Stimulated activated CD8-positive, alpha-beta memory T cell treated with anti-CD3 and anti-CD28 coated beads, Interleukin-4, amount 100 ng/mL, for 1 hour (primary cell): ENCODE measurements around the gene ALDH4A1.

Source experiments
- DNase-seq, 2 donors: peaks; one replicate each; pipeline ENCODE4 v3.0.0-alpha.2; 2020; ENCODE audit warnings: low read depth in 2 of 2, low spot score in 1 of 2

ALDH4A1 gene

GRCh38 chr1:18939398-18940302 lies 37.3 kb upstream of the ALDH4A1 start:
- DNase-seq, result no peak

- DNase-seq, result no peak
These were observed 36.3 kb upstream of the ALDH4A1 start for GRCh38 chr1:18938707-18939070.

DNA sequence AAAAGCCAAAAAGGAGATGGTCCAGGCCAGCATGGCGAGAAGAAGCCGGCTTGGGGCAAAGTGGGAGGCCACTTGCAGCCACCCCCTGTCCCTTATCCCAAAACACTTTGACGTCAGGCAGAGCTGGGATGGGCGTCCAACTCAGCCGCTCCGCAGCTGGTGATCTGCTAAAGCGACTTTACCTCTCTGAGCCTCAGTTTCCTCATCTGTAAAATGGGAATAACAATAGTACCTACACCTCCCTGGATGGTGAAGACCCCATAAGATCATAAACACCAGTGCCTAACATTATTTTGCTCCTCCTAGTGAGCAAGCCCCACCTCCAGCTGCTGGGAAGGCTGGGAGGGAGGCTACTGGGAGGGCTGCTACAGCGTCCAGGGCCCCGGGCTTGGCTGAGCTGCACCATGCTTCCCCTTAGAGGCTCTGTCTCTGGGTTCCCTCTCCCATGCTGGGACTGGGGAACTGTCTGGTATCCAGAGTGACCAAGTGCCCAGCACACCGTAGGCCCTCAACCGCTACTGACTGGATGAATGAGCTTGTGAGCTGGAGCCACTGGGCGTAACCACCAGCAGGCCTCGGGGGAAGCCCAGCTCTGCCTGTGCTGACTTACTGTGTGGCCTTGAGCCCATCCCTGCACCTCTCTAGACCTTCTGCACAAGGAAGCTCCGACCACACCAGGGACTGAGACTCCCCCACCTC lies 35.8 kb upstream of the ALDH4A1 start:
- DNase-seq, result no peak

DNA sequence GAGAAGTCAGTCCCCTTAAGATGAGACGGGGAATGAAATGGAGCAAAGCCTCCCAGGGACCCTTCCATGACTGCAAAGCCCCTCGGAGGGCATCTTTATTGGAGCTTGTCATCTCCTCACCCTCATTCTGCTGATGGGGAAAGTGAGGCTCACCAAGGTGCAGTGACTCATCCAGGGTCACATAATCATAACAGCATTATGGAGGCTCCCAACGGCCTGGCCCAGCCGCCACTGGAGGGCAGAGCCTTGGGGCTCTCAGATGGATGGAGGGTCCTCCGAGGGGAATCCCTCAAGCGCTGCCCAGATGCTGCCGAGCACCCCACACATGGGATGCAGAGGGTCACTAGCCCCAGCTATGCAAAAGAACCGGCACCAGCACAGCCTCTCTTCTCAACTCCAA lies 35.2 kb upstream of the ALDH4A1 start:
- no peak for DNase-seq

GRCh38 chr1:18936814-18937481 lies 34.6 kb upstream of the ALDH4A1 start:
- DNase-seq, result no peak

GRCh38 chr1:18936471-18936813 lies 34.1 kb upstream of the ALDH4A1 start:
- DNase-seq, result no peak

DNA sequence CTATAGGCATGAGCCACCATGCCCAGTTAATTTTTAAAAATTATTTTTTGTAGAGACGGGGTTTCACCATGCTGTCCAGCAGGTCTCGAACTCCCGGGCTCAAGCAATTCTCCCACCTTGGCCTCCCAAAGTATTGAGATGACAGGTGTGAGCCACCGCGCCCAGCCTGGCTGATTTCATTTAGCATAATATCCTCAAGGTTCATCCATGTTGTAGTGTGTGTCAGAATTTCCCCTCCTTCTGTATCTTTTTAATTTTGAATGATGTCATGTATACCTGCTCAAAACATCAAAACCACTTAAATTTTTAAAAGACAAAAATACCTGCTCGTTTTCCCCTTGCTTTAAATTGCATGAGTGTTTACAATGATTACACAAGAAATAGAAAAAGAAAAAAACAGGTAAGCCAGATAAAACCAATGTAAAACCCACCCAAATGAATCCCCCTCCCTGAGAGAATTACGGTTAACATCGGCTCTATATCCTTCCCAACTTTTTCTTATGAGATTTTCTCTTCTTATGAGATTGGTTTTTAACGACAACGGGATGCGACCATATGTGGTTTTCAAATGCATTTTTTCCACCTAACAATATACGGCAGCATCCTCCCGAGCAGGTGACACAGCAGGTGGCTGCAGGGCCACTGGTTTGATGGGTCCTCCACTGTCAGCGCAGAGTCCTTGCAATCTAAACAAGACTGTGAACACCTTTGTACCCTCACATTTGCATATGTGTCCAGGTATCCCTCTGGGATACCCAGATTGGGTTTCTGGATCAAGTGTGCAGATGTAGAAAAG lies 32.0 kb upstream of the ALDH4A1 start:
- no peak for DNase-seq

DNA sequence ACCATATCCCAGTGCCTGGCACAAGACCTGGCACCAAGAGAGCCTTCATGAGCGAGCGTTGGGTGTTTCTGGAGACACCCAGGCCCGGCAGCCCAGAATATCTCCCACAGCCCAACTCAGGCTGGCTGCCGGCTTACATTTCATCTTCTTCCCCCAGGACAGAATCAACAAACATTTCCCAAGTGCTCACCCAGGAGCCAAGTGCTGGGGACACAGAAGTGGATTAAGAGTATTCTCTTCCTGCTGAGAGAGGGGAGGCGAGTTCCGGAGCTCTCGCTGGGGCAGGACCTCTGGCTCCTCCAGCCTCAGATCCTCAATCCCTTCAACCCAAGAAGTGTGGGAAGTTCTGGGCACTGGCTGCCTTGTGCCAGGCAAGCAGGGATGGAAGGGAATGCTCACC lies 30.5 kb upstream of the ALDH4A1 start:
- no peak for DNase-seq

DNA sequence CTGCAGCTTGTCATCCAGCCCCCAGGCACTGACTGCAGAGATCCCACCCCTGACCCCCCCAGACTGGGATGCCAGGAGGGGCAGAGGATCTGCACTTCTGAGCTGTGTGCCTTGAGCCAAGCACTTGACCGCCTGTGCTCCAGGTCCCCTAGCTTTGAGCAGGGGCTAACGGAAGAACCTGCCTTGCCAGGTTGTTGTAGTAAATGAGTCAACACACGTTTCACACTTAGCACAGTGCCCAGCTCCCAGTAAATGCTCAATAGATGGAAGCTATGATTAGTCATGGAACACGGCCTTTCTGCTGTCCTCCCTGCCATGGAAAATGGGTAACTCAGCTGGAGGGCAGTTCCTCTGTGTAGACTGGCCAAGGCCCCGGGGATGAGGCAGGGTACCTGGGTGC lies 30.0 kb upstream of the ALDH4A1 start:
- no peak for DNase-seq

DNA sequence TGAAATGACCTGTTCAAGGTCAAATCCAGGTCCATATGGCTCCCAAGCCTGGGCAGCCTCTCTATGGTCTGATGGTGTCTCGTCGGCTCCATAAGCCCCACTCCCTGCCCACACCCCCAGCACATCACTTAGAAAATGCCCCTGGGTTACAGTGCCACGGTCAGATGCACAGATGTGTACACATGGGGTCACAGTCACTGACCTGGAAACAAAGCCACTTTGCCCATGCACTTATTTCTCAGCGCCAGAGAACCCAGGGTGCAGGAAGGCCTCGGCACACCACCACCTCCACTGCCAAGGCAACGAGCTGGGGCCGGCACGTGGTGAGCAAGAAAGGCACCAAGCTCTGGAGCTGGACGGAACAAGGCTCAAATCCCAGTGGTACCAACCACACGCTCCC lies 29.4 kb upstream of the ALDH4A1 start:
- DNase-seq, result no peak

DNA sequence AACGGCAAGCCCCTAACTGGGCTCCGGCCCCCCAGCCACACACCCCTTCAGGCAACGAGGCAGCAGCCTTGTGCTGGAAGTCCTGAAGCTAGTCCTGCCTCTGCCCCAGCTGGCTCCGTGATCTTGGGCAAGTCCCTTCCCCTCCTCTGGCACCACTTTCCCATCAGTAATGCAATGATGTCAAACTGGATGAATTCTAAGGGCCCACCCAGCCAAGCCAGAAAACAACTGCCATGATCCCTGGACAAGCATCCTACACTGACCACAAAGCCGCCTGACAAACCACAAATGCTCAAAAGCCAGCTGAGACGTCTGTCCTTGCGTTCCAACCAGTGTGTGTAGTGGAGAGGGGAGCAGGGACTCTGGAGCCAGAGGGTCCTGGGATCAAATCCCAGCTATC lies 27.3 kb upstream of the ALDH4A1 start:
- no peak for DNase-seq

- no peak for DNase-seq
These were observed 26.6 kb upstream of the ALDH4A1 start for GRCh38 chr1:18928985-18929384.

- DNase-seq, result no peak
These were observed 26.1 kb upstream of the ALDH4A1 start for GRCh38 chr1:18928406-18928805.

DNA sequence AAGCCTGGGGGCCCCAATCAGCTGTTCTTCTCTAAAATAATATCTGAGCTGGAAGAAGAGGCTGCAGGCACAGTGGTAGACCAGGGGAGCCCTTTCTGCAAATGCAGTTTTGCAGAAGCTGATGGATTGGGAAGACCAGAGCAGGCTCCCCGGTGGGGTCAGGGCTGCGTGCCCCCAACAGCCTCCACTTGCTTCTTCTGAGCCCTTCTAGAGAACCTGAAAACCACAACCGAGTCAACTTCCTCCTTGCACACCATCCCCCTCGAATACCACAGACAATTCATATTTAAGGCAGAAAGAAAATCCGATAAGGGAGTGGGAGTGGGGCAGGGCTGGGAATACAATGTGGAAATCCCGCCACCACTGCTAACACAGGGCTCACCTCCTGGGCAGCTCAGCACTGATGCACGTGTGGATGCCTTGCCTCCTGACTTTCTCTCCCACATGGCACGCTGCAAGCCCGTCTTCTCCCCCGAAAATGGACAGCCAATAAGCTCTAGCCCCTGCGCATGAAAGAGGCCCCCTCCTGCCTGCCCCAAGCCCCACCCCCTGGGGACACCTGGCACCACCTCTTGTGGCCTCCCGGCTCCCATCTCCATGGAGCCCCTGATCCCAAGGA lies 25.4 kb upstream of the ALDH4A1 start:
- no peak for DNase-seq

DNA sequence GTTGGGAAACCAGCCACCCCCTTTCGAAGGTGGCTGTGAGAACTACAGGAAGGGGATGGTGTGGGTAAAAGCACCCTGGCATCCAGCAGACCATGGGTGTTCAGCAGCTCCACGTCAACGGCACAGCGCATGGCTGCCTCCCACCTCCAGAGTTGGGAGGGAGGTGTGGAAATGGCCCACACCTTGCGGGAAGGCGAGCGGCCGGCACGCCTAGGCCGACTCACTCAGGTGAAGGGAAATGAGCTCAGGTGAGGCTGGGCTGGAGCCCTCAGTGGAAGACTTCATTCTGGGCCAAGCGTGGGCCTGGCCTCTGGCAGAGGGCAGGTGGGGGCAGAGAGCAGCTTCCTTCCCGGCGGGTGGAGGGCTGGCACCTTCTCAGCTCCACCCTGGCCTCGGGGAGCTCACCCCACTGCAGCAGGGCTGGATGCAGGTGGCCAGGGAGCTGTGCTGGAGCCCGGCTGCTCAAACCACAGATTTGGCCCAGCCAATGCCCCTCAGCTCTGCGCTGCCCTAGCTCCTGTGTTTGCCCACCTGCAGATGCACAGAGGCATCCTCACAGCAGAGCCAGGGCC lies 24.8 kb upstream of the ALDH4A1 start:
- no peak for DNase-seq

DNA sequence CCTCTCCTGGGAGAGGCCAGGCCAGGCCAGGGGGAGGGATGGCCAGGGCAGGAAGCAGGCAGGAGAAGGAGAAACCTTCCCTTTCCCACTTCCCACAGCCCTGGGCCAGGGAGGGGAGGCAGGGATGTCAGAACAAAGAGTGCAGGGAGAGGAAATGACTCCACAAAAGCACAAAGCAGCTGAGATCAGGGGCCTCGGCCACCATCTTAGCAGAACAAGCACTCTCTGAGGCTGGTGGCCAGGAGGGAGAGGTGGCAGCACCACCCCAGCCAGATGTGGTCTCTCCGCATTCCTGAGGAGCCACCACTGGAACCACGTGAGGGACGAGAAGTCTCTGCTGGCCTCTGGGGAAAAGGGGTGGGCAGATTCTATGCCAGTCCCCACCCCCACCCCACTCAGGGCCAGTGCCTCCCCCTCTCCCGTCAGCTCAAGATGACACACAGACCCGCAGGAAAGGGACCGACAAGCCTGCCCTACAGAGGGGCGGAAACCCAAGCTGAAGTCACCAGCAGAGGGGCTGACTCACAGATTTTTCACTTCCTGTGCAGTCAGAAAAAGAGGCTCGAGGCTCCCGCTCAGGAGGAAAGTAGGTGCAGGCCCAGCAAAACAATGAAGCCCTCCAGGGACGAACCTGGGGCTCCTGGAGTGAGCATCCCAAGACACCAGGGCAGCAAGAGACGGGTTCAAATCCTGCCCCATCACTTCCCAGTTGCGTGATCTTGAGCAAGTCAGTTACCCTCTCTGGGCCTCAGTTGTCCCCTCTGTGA lies 24.1 kb upstream of the ALDH4A1 start:
- peak; percentile 56 to 77 for DNase-seq

- DNase-seq, result no peak
These were observed 22.9 kb upstream of the ALDH4A1 start for GRCh38 chr1:18925279-18925678.

DNA sequence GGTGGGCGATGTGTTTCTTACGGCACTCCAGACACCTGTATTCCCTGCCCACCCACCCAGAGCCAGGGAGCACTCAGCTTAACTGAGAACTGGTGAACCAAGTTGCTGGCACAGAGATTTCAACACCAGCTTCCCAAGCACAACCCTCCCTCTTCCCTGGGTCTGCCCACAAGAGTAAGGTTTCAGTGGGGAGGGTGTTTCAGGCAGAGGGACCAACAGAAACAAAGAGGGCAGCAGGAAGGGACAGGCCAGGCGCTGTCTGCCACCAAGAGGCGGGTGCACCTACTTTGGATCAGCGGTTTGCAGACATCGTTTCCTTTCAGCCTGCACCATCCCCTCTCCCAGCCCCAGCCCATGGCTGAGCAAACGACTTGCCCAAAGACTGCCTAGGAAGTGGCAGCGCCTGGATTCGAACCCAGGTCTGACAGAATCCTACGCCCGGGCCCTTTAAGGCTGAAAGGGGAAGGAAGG lies 21.9 kb upstream of the ALDH4A1 start:
- no peak for DNase-seq

DNA sequence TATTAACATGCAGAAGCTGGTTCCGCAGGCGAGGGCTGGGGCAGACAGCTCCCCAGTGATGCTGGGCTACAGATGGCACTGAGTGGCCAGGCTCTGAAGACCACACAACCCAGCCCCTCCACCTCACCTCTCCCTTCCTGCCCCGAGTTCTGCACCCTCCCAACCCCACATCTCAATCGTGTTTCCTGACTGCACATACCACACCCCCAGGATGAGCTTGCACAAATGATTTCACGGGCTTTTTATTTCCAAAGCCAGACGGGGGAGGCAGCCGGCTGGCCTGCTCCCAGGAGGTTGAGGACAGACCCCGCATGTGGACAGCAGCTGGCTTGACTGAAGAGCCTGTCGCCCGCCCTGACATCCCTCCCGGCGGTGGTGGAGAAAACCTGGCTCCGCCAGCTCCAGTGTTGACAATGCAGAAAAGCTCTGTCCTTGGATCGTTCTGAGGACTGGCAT lies 21.4 kb upstream of the ALDH4A1 start:
- DNase-seq, result no peak
